OCI-LY7 (cell line): ENCODE data around the gene TSPAN1. TPM values are rescaled to one million over a fixed set of nuclear protein-coding genes. Genes with fewer than 3 reads are reported as not detected.

Experiments
- BruUV-seq: library from RNA; stranded (reverse); fragments of 400-500 nt; replicated peaks from 2 replicates; lab custom pipeline; 2021; lab: Mats Ljungman, UMichigan
- CTCF ChIA-PET: fragments of 300-600 bp; sonication (Branson Sonifier 250); formaldehyde crosslinking; loops from one replicate; lab custom pipeline; 2022; ENCODE audit warnings: antibody characterized with exemption; ENCODE audit not compliant: unreplicated experiment; lab: Charles Lee
- POLR2A ChIA-PET: fragments of 300-600 bp; sonication (Branson Sonifier 250); formaldehyde crosslinking; loops from one replicate; lab custom pipeline; 2022; ENCODE audit warnings: antibody characterized with exemption; lab: Charles Lee
- DNase-seq: peaks from one replicate; pipeline ENCODE4 v3.0.0-alpha.2; 2015; ENCODE audit warnings: low spot score
- H2AFZ ChIP-seq: fragments of 200-600 bp; sonication (generic), shearing (Covaris generic); 2 replicates; pipeline ENCODE4 v1.6.1; 2014; ENCODE audit warnings: mild to moderate bottlenecking, antibody characterized with exemption, low read length, moderate library complexity
- H3K27ac ChIP-seq: fragments of 200-600 bp; sonication (generic); 2 replicates; pipeline ENCODE4 v1.5.1; 2014; ENCODE audit warnings: mixed run types, low read depth, mild to moderate bottlenecking, moderate library complexity, low read length, inconsistent platforms; ENCODE audit not compliant: poor library complexity, severe bottlenecking
- H3K36me3 ChIP-seq: fragments of 200-600 bp; sonication (generic); 2 replicates; pipeline ENCODE4 v1.6.1; 2014; ENCODE audit warnings: mild to moderate bottlenecking, antibody characterized with exemption, low read length, moderate library complexity, mixed read lengths; ENCODE audit not compliant: insufficient read depth
- H3K4me1 ChIP-seq: fragments of 200-600 bp; sonication (generic); 2 replicates; pipeline ENCODE4 v1.5.1; 2014; ENCODE audit warnings: mild to moderate bottlenecking, low read length; ENCODE audit not compliant: insufficient read depth, poor library complexity, severe bottlenecking
- H3K4me2 ChIP-seq: fragments of 200-600 bp; sonication (generic); 2 replicates; pipeline ENCODE4 v1.6.1; 2014; ENCODE audit warnings: mild to moderate bottlenecking, low read length
- H3K4me3 ChIP-seq: fragments of 200-600 bp; sonication (generic); 2 replicates; pipeline ENCODE4 v1.5.1; 2014; ENCODE audit warnings: mild to moderate bottlenecking, low read depth, low read length; ENCODE audit not compliant: poor library complexity, severe bottlenecking
- H3K79me2 ChIP-seq: fragments of 200-600 bp; sonication (generic); 2 replicates; pipeline ENCODE4 v1.6.1; 2016; ENCODE audit warnings: low read depth, mild to moderate bottlenecking, low read length, moderate library complexity, mixed read lengths; ENCODE audit not compliant: insufficient read depth
- H3K9me2 ChIP-seq: fragments of 200-600 bp; sonication (generic); 2 replicates; pipeline ENCODE4 v1.6.1; 2016; ENCODE audit warnings: mild to moderate bottlenecking, low read length, mixed read lengths; ENCODE audit not compliant: insufficient read depth
- H3K9me3 ChIP-seq: fragments of 200-600 bp; sonication (generic); 2 replicates; pipeline ENCODE4 v1.6.1; 2014; ENCODE audit warnings: mild to moderate bottlenecking, mixed run types, low read length, mixed read lengths
- H4K20me1 ChIP-seq: fragments of 200-600 bp; sonication (generic); 2 replicates; pipeline ENCODE4 v1.6.1; 2014; ENCODE audit warnings: mild to moderate bottlenecking, antibody characterized with exemption, low read length, moderate library complexity, mixed read lengths; ENCODE audit not compliant: insufficient read depth
- EZH2phosphoT487 ChIP-seq: fragments of 200-600 bp; sonication (generic); IDR thresholded peaks from 2 replicates; pipeline ENCODE4 v1.6.1; 2018; ENCODE audit warnings: low read depth, borderline replicate concordance, mild to moderate bottlenecking, mixed run types, antibody characterized with exemption, low read length, moderate library complexity, mixed read lengths
- intact Hi-C: fragments of 100-400 bp; cut with micrococcal nuclease; formaldehyde crosslinking; loops from one replicate; pipeline ENCODE4 v1.10.0; 2022; ENCODE audit not compliant: unreplicated experiment
- total RNA-seq, 2 experiments: library from RNA; depleted of rRNA in 1 of 2; stranded (reverse); fragments of >200 nt in 1 of 2; shearing (Covaris generic) in 1 of 2; gene quantifications; 2 replicates each; pipeline ENCODE4 v1.2.3, GENCODE V29; 2014 to 2022
- TF ChIP-seq, protein P1 (sequence below): fragments of 200-600 bp; sonication (generic); conservative IDR thresholded peaks from 2 replicates; pipeline ENCODE4 v1.5.1; 2014; ENCODE audit warnings: mild to moderate bottlenecking, antibody characterized with exemption, low read length, moderate library complexity, mixed read lengths

TSPAN1 gene
- total RNA-seq, 2 experiments from 2014 or later = not detected

DNA sequence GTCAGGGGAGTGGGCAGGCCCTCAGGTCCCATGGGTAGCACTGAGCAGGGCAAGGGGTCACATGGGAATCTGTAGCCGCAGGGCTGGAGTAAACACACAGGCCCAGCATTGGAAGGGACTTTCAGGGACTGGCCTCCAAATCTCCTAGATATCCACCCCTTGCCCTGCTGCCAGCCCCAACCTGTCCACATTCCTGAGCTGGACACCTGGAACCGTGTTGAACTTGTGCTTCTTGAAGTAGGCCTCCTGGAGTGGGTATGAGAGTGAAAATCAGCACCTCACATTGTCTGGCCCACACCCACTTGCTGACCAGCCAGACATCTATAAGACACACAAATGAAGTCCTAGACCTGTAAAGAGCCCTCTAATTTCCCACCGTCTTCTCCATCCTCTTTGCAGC lies 15.7 kb downstream of the TSPAN1 start:
- no peaks in the 10 kb centered on the region for H4K20me1 ChIP-seq
- no peaks in the 10 kb centered on the region for H3K9me2 ChIP-seq
- intact Hi-C loops = no loop called here
- no peaks in the 10 kb centered on the region for H3K79me2 ChIP-seq
- no peak for TF ChIP-seq EZH2phosphoT487
- TF ChIP-seq, protein P1, sequence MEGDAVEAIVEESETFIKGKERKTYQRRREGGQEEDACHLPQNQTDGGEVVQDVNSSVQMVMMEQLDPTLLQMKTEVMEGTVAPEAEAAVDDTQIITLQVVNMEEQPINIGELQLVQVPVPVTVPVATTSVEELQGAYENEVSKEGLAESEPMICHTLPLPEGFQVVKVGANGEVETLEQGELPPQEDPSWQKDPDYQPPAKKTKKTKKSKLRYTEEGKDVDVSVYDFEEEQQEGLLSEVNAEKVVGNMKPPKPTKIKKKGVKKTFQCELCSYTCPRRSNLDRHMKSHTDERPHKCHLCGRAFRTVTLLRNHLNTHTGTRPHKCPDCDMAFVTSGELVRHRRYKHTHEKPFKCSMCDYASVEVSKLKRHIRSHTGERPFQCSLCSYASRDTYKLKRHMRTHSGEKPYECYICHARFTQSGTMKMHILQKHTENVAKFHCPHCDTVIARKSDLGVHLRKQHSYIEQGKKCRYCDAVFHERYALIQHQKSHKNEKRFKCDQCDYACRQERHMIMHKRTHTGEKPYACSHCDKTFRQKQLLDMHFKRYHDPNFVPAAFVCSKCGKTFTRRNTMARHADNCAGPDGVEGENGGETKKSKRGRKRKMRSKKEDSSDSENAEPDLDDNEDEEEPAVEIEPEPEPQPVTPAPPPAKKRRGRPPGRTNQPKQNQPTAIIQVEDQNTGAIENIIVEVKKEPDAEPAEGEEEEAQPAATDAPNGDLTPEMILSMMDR = no peak
- H3K36me3 ChIP-seq = peaks cover 5% of the 10 kb centered on the region; the same call in 1 of the 2 replicates
- H2AFZ ChIP-seq = no peak overlapping the region
- no peak overlapping the region for H3K27ac ChIP-seq
- no peak for DNase-seq
- no peak overlapping the region for H3K4me2 ChIP-seq
- no peak overlapping the region for H3K4me3 ChIP-seq
- peaks cover 8% of the 10 kb centered on the region for H3K4me1 ChIP-seq
- no peaks in the 10 kb centered on the region for H3K9me3 ChIP-seq
- no TSS peak for BruUV-seq
- CTCF ChIA-PET = no interaction called here
- POLR2A ChIA-PET = interaction anchor here (0.8 to 1.4 kb wide), 2 partner anchors 9 to 10 kb away, joined by 3 to 4 read pairs; no protein-coding TSS in a partner anchor

DNA sequence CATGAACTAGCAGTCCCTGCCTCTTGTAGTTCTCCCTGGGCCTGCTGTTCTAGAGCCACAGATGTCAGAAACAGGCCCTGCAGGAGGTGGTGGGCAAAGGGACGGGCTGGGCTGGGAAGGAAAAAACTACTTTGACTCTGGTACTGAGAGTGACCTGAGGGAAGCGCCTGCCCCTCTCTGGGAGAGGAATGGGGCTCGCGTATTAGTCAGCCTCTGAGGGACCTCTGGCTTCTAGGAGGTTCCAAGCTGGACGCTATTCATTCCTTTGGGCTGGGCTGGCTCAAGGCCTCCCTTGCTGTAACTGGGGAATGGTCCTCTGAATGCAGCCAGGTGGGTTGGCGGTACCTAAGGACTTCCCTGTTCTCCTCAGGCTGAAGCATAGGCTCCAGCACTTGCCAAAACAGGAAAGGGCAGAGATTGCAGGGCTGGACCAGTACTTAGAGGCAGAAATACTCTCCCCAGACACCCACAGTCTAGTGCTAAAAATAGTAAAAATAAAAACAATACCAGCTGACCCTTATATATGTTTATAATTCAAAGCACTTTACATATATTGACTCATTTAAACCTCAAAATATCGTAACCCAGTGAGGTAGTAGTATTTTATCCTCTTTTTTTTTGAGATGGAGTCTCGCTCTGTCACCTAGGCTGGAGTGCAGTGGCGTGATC lies 16.3 kb downstream of the TSPAN1 start:
- Histone ChIP-seq H3K36me3 (peaks cover 5% of the 10 kb centered on the region; the same call in 1 of the 2 replicates), H4K20me1 (no peaks in the 10 kb centered on the region), H3K4me1 (peaks cover 4% of the 10 kb centered on the region), H3K9me3 (no peaks in the 10 kb centered on the region), H3K9me2 (no peaks in the 10 kb centered on the region), H3K4me2 (no peak overlapping the region), H2AFZ (no peak overlapping the region), H3K27ac (no peak overlapping the region), H3K79me2 (no peaks in the 10 kb centered on the region), H3K4me3 (no peak overlapping the region)
- no peak for DNase-seq
- TF ChIP-seq, protein P1 = no peak
- no peak for TF ChIP-seq EZH2phosphoT487
- no TSS peak for BruUV-seq
- intact Hi-C loops = no loop called here
- ChIA-PET POLR2A (interaction anchor here (0.8 to 1.4 kb wide), 2 partner anchors 8 to 10 kb away, joined by 3 to 4 read pairs; no protein-coding TSS in a partner anchor), CTCF (no interaction called here)

DNA sequence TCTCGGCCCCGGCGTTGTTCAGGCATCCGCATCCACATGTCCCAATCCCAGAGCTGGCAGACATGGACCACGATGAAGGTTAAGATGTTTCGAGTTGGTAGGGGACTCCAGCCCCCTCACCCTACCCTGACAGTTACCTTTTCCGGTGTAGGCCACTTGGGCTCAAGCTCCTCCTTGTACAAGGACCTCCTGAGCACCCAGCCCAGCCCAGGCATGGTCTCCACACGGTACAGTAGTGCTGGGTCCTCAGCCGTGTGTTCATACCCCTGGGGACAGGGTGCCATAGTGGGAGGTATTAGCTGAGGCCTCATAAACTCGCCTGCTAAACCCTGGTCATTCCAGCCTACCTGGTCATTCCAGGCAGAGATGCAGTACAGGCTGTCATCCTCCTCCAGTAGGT lies 17.3 kb downstream of the TSPAN1 start:
- Histone ChIP-seq H2AFZ (no peak overlapping the region), H3K27ac (no peak overlapping the region), H3K4me1 (peaks cover 5% of the 10 kb centered on the region), H3K4me2 (no peak overlapping the region), H3K79me2 (no peaks in the 10 kb centered on the region), H3K4me3 (no peak overlapping the region), H4K20me1 (no peaks in the 10 kb centered on the region), H3K36me3 (peaks cover 5% of the 10 kb centered on the region; the same call in 1 of the 2 replicates), H3K9me3 (no peaks in the 10 kb centered on the region), H3K9me2 (no peaks in the 10 kb centered on the region)
- ChIA-PET POLR2A (interaction anchor here (1.4 kb wide), 1 partner anchor 11 kb away, joined by 4 read pairs; no protein-coding TSS in a partner anchor), CTCF (no interaction called here)
- intact Hi-C loops = no loop called here
- DNase-seq = no peak
- no peak for TF ChIP-seq EZH2phosphoT487
- TF ChIP-seq, protein P1 = no peak
- BruUV-seq = no TSS peak
